Type B pancreatic cell (in vitro differentiated cells): ENCODE measurements around the gene ZNF451. TPM values are rescaled to one million over a fixed set of nuclear protein-coding genes. Genes with fewer than 3 reads are reported as not detected.
A peak's percentile ranks its signal among the peaks of the same experiment; 100 is the strongest.

Experiments
- DNase-seq: peaks from one replicate; pipeline ENCODE4 v3.0.0; 2021; ENCODE audit warnings: mixed read lengths; ENCODE audit not compliant: unreplicated experiment; ENCODE audit errors: extremely low spot score
- H3K27ac Mint-ChIP-seq: 2 replicates; pipeline ENCODE4 v1.8.0; 2021; ENCODE audit warnings: mild to moderate bottlenecking, mixed read lengths
- H3K27me3 Mint-ChIP-seq: 2 replicates; pipeline ENCODE4 v1.8.0; 2021; ENCODE audit warnings: mixed read lengths
- H3K36me3 Mint-ChIP-seq: 2 replicates; pipeline ENCODE4 v1.8.0; 2021; ENCODE audit warnings: mixed read lengths
- H3K4me1 Mint-ChIP-seq: one replicate; pipeline ENCODE4 v1.8.0; 2021; ENCODE audit warnings: mixed read lengths; ENCODE audit not compliant: unreplicated experiment
- H3K4me3 Mint-ChIP-seq: 2 replicates; pipeline ENCODE4 v1.8.0; 2021; ENCODE audit warnings: mild to moderate bottlenecking, mixed read lengths
- H3K9me3 Mint-ChIP-seq: 2 replicates; pipeline ENCODE4 v1.8.0; 2021; ENCODE audit warnings: mixed read lengths
- total RNA-seq: library from RNA; stranded (reverse); gene quantifications from 2 replicates; pipeline ENCODE4 v1.2.1, GENCODE V29; 2021; ENCODE audit warnings: low replicate concordance
- TF ChIP-seq, protein P1 (sequence below): fragments of 200-600 bp; sonication (generic); conservative IDR thresholded peaks from 2 replicates; pipeline ENCODE4 v1.5.0; 2021; ENCODE audit warnings: antibody characterized with exemption, mild to moderate bottlenecking

The ZNF451 gene
- total RNA-seq, 1 donor from 2014 or later, result 69.0 TPM

DNA sequence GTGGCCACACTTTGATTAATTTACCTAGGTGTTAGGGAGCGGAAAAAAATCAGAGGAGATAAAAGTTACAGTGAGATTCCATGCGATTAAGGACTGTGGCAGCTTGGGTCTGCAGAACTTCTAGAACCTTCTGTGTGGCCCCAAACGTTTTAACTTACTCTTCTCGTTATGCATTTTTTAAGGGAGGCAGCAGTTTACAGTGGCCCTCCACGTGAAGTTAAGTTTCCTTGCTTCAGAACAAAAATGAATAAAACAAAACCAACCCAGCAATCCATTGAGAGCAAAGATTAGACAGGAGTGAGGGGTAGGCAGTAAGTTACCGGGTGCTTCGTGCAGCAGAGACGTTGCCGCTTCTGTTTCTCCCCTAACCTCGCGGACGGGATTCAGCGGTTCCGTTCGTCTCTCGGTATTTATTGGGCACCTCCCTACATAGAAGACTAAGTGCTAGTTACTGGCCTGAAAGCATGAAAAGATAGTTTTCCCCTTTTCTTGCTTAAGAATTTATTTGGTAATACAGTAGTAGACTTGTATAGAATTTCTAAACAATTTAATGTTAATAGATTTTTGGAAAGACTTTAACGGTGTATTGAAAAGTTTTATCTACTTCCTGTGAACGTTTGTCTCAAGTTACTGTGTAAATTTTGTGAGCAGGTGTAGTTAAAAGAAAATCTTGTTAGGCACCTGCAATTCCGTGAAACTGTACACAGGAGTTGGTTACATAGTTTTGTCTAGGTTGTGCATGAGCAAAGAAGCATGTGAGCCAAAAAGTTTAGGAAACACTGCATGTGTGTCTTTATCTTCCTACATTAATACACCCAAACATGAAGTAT is 83.3 kb downstream of the ZNF451 start:
- Mint-ChIP-seq H3K27me3 (peaks cover 9% of the 10 kb centered on the region), H3K4me1 (peaks cover 14% of the 10 kb centered on the region), H3K4me3 (peak overlapping the region; percentile 92), H3K9me3 (no peaks in the 10 kb centered on the region), H3K36me3 (no peaks in the 10 kb centered on the region), H3K27ac (peak overlapping the region; percentile 68)
- TF ChIP-seq, protein P1, sequence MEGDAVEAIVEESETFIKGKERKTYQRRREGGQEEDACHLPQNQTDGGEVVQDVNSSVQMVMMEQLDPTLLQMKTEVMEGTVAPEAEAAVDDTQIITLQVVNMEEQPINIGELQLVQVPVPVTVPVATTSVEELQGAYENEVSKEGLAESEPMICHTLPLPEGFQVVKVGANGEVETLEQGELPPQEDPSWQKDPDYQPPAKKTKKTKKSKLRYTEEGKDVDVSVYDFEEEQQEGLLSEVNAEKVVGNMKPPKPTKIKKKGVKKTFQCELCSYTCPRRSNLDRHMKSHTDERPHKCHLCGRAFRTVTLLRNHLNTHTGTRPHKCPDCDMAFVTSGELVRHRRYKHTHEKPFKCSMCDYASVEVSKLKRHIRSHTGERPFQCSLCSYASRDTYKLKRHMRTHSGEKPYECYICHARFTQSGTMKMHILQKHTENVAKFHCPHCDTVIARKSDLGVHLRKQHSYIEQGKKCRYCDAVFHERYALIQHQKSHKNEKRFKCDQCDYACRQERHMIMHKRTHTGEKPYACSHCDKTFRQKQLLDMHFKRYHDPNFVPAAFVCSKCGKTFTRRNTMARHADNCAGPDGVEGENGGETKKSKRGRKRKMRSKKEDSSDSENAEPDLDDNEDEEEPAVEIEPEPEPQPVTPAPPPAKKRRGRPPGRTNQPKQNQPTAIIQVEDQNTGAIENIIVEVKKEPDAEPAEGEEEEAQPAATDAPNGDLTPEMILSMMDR, result no peak
- no peak for DNase-seq

GRCh38 chr6:57173886-57174510 is 84.0 kb downstream of the ZNF451 start:
- peaks cover 9% of the 10 kb centered on the region for H3K27me3 Mint-ChIP-seq
- H3K4me3 Mint-ChIP-seq, result peak overlapping the region; percentile 92
- TF ChIP-seq, protein P1, result no peak
- peaks cover 14% of the 10 kb centered on the region for H3K4me1 Mint-ChIP-seq
- no peaks in the 10 kb centered on the region for H3K9me3 Mint-ChIP-seq
- no peak for DNase-seq
- H3K27ac Mint-ChIP-seq, result peak overlapping the region; percentile 68
- H3K36me3 Mint-ChIP-seq, result no peaks in the 10 kb centered on the region

GRCh38 chr6:57174511-57174907 is 84.5 kb downstream of the ZNF451 start:
- no peak for DNase-seq
- TF ChIP-seq, protein P1, result no peak
- H3K4me3 Mint-ChIP-seq, result peak overlapping the region; percentile 92
- H3K27me3 Mint-ChIP-seq, result peaks cover 9% of the 10 kb centered on the region
- H3K27ac Mint-ChIP-seq, result no peak overlapping the region
- H3K36me3 Mint-ChIP-seq, result no peaks in the 10 kb centered on the region
- H3K9me3 Mint-ChIP-seq, result no peaks in the 10 kb centered on the region
- peaks cover 14% of the 10 kb centered on the region for H3K4me1 Mint-ChIP-seq

DNA sequence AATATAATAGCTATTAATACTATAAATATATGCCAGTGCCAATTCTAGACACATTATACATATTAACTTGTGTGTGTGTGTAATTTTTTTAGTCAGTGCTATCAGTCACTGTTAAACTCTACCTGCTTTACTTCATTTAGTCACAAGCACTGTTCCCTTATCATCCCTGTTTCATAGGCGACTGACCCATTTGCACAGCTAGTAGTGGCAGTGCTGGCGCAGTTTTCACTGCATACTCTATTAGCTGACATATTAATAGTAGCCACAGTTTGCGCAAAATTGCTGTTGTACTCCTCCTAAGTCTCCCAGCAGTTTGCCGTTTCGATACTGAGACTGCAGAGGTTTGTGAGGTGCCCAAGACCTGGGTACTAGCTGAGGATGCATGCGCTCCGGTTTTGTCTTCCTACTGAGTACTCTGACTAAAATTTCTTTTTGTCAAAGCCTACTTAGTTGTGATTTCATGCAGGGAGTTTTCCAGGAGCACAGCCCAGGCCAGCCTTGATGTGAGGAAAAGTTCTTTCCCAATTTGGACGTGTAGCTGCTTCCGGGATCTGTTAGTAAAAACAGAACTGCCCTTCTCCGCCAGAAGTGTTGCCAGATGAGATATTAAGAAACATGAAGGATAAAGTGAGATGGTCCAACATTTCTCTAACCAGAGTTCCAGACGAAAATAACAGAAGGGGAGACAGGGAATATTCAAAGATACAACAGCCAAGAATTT is 87.7 kb downstream of the ZNF451 start:
- Mint-ChIP-seq H3K36me3 (peaks cover 14% of the 10 kb centered on the region), H3K27ac (no peak overlapping the region), H3K9me3 (no peaks in the 10 kb centered on the region), H3K4me3 (no peak overlapping the region), H3K27me3 (peaks cover 9% of the 10 kb centered on the region), H3K4me1 (peaks cover 14% of the 10 kb centered on the region)
- DNase-seq, result no peak
- TF ChIP-seq, protein P1, result no peak

- Mint-ChIP-seq H3K4me3 (no peak overlapping the region), H3K9me3 (no peaks in the 10 kb centered on the region), H3K36me3 (peaks cover 20% of the 10 kb centered on the region), H3K27ac (no peak overlapping the region), H3K27me3 (no peaks in the 10 kb centered on the region), H3K4me1 (no peaks in the 10 kb centered on the region)
- TF ChIP-seq, protein P1, result no peak
- no peak for DNase-seq
Observed at GRCh38 chr6:57180596-57180995, 90.6 kb downstream of the ZNF451 start.
